Diencephalon (tissue), 1 donor: Measurements from ENCODE around the gene SARNP. TPM values are rescaled to one million over a fixed set of nuclear protein-coding genes. Genes with fewer than 3 reads are reported as not detected.

ENCODE experiments used
- small RNA-seq: library from RNA; depleted of rRNA; stranded (forward); fragments of <200 nt; gene quantifications from one replicate; pipeline ENCODE3, GENCODE V24; 2014
- total RNA-seq: library from RNA; depleted of rRNA; stranded (reverse); fragments of >200 nt; gene quantifications from one replicate; pipeline ENCODE4 v1.2.3, GENCODE V29; 2014

SARNP gene
- 75.2 TPM for total RNA-seq

GRCh38 chr12:55817345-55818139 is at the start of gene SARNP, which contains the start of gene ORMDL2:
SARNP (minus strand) TSS chr12:55817724; CDS start chr12:55817701, 23 bp downstream.
ORMDL2 (plus strand) TSS chr12:55818041; CDS start chr12:55819000, 959 bp downstream.

GRCh38 chr12:55842681-55843429 is 25.3 kb upstream of the SARNP start, which contains the start of gene MMP19:
MMP19 (minus strand) TSS chr12:55842936; CDS start chr12:55842830, 106 bp downstream.

GRCh38 chr12:55742719-55743405 is 74.7 kb downstream of the SARNP start, which contains the start of gene GDF11:
GDF11 (plus strand) TSS chr12:55743122; CDS start chr12:55743317, 195 bp downstream.

GRCh38 chr12:55728939-55729818 is 88.3 kb downstream of the SARNP start, which contains the start of gene CD63:
CD63 (minus strand) TSS chr12:55729009; CDS start chr12:55728341, 668 bp downstream.

GRCh38 chr12:55720071-55720564 is 97.4 kb downstream of the SARNP start, which contains the start of gene RDH5:
RDH5 (plus strand) TSS chr12:55720393; CDS start chr12:55721185, 792 bp downstream.

GRCh38 chr12:55715833-55716581 is 101.5 kb downstream of the SARNP start, which contains the start of gene BLOC1S1:
BLOC1S1 (plus strand) TSS chr12:55716046; CDS start chr12:55716052, 6 bp downstream.

GRCh38 chr12:55707841-55708694 is 109.5 kb downstream of the SARNP start, which contains the start of gene ITGA7:
ITGA7 (minus strand) TSS chr12:55707904; CDS start chr12:55707682, 222 bp downstream.

Small RNA genes within 50 kb of the gene (small RNA-seq; reads per million reads assigned to genes)
- gene AC009779.1 (not detected), gene RF00017 (not detected)

Other genes with a start within 250 kb of the SARNP start
- gene OR2AP1, start 245.3 kb downstream of the SARNP start, total RNA-seq = not detected
- gene OR10P1, start 180.8 kb downstream of the SARNP start, total RNA-seq = not detected
- gene ITGA7, start 109.8 kb downstream of the SARNP start, total RNA-seq = 14.5 TPM
- 27.7 TPM for gene BLOC1S1, start 101.7 kb downstream of the SARNP start, total RNA-seq
- gene RDH5, start 97.3 kb downstream of the SARNP start, total RNA-seq = 3.9 TPM
- gene CD63, start 88.7 kb downstream of the SARNP start, total RNA-seq = 303 TPM
- 12.7 TPM for gene GDF11, start 74.6 kb downstream of the SARNP start, total RNA-seq
- gene ORMDL2, start 317 bp upstream of the SARNP start, total RNA-seq = 8.5 TPM
- gene DNAJC14, start 11.9 kb upstream of the SARNP start, total RNA-seq = 30.7 TPM
- not detected for gene MMP19, start 25.2 kb upstream of the SARNP start, total RNA-seq
- gene PYM1, start 110.2 kb upstream of the SARNP start, total RNA-seq = 25.1 TPM
- gene DGKA, start 113.4 kb upstream of the SARNP start, total RNA-seq = 12.9 TPM
- 0.69 TPM for gene PMEL, start 148.3 kb upstream of the SARNP start, total RNA-seq
- 12.7 TPM for gene CDK2, start 149.1 kb upstream of the SARNP start, total RNA-seq
- 59.1 TPM for gene RAB5B, start 156.4 kb upstream of the SARNP start, total RNA-seq
- 13.4 TPM for gene SUOX, start 179.6 kb upstream of the SARNP start, total RNA-seq
- gene IKZF4, start 203.3 kb upstream of the SARNP start, total RNA-seq = 3.7 TPM
- 40.4 TPM for gene RPS26, start 224.2 kb upstream of the SARNP start, total RNA-seq